NCI-H1694 treated with DMSO at 0.1 percent for 48 hours (cell line): ENCODE measurements around the gene BLCAP.
A peak's percentile ranks its signal among the peaks of the same experiment; 100 is the strongest.
"Not testable (repeated sequence)": the region's sequence is repeated elsewhere in the genome, so short reads cannot be mapped to it uniquely, and the experiment has no call there.

Experiments used
- DNase-seq: peaks from one replicate; lab custom pipeline; 2025; lab: John Stamatoyannopoulos, UW

BLCAP gene

DNA sequence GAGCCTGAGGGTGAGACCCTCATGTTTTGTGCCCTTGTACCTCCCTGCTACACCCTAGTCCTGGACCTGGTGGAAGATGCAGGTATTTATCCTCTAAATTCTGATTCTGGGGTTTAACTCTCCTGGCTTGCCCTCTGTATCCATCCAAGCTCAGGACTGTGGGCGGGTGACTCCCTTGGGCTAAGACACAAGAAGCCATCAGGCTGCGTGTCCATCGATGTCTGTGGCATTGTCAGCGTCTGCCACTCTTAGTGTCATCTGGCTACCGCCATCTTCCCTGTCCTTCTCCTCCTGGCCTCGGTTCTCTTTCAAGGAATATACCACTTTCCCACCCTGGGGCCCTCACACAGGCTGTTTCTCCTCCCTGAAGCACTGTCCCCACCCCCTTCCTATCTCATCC lies 28.9 kb upstream of the BLCAP start:
- no peak for DNase-seq

- DNase-seq: not testable (repeated sequence)
Observed at GRCh38 chr20:37554721-37555298, 27.1 kb upstream of the BLCAP start.

GRCh38 chr20:37552415-37552814 lies 24.7 kb upstream of the BLCAP start:
- DNase-seq: no peak

DNA sequence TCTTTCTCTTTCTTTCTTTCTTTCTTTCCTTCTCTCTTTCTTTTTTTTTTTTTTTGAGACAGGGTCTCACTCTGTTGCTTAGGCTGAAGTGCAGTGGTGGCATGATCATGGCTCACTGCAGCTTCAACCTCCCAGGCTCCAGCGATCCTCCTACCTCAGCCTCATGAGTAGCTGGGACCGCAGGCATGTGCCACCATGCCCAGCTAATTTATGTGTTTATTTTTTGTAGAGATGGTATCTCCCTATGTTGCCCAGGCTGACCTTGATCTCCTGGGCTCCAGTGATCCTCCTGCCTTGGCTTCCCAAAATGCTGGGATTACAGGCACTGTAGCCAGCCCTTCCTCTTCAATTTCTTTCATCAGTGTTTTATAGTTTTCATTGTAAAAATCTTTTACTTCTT lies 24.0 kb upstream of the BLCAP start:
- not testable (repeated sequence) for DNase-seq

- DNase-seq: not testable (repeated sequence)
Observed at GRCh38 chr20:37550101-37550920, 22.6 kb upstream of the BLCAP start.

GRCh38 chr20:37547912-37548311 lies 20.2 kb upstream of the BLCAP start:
- DNase-seq: no peak

DNA sequence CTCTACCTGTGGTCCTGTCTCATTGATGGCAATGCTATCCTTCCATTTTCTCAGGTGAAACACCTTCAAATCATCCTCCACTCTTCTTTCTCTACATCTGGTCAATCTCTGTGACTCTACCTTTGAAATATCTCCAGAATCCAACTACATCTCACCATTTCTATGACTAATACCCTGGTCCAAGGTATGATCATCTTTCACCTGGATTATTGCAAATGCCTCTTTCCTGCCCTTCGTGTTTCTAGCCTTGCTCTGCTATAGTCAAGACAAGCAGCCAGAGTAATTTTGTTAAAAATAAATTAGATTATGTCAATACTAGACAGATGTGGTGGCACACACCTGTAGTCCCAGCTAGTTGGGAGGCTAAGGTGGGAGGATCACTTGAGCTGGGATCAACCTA lies 17.8 kb upstream of the BLCAP start:
- DNase-seq: no peak

DNA sequence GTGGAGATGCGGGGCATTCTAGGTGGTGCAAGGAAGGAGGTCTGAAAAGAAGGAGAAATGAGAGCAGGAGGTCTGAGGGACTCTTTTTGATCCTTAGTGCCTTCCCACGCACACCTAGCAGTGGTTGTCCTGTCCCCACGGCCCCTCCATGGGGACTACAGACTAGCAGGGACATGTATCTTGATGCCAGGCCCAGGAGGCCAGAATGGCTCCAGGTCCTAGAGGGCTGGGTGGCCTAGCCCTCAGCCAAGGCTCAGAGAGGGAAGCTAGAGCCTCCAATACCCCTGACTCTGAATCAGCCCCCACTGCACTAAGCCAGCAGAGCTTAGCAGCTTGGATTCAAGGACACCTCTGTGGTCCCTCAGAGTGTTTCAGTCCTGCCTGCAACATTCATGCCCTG lies 16.7 kb upstream of the BLCAP start:
- no peak for DNase-seq

DNA sequence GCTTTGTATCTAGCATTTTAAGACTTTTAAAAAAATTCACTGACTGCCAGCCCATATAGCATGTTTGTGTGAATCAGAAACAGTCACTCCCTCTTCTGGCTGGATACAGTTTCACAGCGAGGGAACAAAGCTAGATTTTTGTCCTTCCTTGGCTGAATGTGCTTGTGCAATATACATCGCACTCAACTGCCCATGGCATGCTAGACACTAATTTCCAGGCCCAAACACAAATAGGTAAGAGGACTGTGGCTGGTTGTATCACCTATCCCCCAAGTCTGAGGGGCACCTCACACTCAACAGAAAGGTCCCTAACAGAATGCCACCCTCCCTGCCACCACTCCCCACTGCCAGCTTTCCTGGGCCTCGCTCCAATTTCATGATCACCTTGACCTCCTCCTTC lies 16.2 kb upstream of the BLCAP start:
- peak; percentile 14 for DNase-seq

GRCh38 chr20:37542281-37542680 lies 14.6 kb upstream of the BLCAP start:
- no peak for DNase-seq

DNA sequence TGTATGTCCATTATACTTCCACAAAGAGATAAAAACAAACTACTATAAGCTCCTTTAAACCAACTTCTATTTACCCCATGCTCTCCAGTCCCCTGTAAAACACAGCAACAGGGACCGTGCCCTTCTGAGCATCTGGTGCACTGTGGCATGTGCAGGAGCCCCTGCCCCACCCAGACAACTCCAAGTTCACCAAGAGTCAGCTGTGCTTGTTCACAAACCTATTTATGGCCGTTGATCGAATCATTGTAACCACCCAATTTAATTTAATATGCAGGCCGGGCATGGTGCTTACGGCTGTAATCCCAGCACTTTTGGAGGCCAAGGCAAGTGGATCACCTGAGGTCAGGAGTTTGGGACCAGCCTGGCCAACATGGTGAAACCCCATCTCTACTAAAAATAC lies 13.7 kb upstream of the BLCAP start:
- no peak for DNase-seq

DNA sequence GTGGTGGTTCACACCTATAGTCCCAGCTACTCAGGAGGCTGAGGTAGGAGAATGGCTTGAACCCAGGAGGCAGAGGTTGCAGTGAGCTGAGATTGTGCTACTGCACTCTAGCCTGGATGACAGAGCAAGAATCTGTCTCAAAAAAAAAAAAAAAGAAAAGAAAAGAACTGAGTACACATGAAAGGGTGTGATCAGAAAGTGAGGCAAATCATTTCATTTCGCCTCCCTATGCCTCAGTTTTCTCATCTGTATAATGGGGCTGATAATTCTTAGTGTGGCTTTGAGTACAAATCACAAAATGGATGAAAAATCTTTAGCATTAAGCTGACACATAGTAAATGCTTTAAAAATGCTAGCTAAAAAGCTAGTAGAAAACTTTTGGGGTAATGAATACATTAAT lies 13.2 kb upstream of the BLCAP start:
- not testable (repeated sequence) for DNase-seq

DNA sequence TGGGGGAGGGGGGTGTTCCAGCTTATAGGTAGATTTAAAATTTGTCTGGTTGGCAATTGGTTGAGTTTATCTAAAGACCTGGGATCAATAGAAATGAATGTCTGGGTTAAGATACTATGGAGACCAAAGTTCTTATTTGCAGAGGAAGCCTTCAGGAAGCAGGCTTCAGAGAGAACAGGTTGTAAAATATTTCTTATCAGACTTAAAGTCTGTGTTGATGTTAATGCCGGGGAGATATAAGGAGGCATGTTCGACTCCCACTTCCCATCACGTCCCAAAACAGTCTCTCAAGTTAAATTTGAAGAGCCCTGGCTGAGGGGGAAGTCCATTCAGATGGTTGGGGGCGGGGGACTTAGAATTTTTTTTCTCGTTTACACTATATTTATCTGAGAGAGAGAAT lies 12.3 kb upstream of the BLCAP start:
- DNase-seq: no peak

- DNase-seq: no peak
Observed at GRCh38 chr20:37539424-37539823, 11.7 kb upstream of the BLCAP start.

- no peak for DNase-seq
Observed at GRCh38 chr20:37538003-37538402, 10.3 kb upstream of the BLCAP start.

DNA sequence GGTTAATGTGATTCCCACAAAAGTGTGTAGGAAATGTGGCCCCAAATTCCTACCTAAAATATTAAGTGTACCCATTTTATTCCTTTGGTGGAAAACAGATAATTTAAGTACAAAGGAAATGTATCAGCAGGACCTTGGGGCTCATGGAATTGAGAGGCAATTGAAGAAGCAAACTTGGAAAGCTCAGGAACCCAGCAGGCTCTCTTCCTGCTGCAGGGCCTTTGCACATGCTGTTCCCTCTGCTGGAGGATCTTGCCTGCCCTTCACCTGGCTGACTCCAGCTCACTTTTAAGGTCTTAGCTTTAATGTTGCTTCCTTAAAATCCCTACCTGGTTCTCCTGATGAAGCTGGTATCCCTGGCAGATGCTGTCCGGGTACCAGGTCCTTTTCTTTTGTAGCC lies 9.8 kb upstream of the BLCAP start:
- no peak for DNase-seq

GRCh38 chr20:37535443-37536132 lies 7.9 kb upstream of the BLCAP start:
- no peak for DNase-seq

DNA sequence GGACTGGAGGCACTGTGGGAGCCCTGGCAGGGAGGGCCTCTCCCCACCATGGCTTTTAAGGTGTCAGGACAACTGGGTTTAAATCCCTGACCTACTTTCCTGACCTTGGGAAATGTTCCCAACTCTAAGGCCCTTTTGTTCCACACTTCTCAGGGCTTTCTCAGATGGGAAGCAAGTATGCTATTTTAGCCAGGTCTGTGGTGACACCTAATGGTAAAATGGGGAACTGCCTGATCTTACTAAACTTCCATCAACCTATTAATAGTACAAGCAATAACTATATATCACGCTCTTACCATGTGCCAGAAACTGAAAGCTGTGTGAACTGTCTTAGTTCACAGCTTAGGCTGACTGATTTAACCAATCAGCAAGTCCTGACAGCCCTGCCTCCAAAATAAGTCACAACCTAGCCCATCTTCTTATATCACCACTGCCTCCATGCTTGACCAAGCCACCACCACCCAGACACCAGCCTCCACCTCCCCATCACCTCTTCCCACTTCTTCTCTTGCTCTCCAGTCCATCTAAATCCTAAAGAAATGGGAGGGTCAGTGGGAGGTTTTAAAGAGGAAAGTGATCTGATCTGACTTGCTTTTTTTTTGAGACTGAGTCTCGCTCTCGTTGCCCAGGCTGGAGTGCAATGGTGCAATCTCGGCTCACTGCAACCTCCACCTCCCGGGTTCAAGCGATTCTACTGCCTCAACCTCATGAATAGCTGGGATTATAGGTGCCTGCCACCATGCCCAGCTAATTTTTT lies 6.9 kb upstream of the BLCAP start:
- DNase-seq: peak; percentile 69

GRCh38 chr20:37533154-37533715 lies 5.6 kb upstream of the BLCAP start:
- no peak for DNase-seq

DNA sequence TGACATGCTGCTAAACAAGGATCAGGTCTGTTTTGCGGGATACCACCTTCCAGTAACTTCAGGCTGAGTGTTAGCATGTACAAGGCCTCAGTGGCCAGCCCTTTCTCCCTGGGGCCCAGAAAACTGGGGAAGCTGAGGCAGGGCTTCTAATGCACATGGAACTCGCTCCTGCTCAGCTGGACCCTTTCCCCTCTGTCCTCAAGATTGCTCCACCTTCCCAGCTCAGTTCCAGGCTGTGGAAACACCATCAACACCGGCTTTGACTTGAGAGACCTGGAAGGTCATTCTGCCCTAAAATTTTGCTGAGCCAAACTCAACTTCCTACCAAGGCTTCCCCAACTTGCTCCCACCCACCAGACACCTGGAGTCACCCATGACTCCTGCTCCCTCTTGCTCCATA lies 4.2 kb upstream of the BLCAP start:
- DNase-seq: no peak

DNA sequence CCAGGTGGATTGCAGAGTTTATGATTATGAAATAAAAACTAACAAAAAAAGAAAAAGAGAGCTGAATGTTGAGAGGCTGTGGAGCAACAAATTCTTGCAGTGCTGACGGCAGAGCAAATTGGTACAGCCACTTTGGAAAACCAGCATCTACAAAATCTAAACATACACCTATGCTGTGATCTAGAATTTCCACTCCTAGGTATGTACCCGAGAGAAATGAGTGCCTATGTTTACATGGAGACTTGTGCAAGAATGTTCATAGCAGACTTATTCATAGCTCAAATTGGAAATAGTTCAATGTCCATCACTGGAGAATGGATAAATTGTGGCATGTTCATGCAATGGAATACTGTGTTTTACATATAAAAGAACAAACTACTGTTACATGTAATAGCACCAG lies 3.0 kb upstream of the BLCAP start:
- no peak for DNase-seq

- DNase-seq: no peak
Observed at GRCh38 chr20:37529968-37530600, 2.4 kb upstream of the BLCAP start.
